COLO668 (cell line): ENCODE results near the gene CCL25.

ENCODE experiments used
- DNase-seq: peaks from one replicate; lab custom pipeline; 2025; ENCODE audit not compliant: unreplicated experiment; lab: John Stamatoyannopoulos, UW

The CCL25 gene

DNA sequence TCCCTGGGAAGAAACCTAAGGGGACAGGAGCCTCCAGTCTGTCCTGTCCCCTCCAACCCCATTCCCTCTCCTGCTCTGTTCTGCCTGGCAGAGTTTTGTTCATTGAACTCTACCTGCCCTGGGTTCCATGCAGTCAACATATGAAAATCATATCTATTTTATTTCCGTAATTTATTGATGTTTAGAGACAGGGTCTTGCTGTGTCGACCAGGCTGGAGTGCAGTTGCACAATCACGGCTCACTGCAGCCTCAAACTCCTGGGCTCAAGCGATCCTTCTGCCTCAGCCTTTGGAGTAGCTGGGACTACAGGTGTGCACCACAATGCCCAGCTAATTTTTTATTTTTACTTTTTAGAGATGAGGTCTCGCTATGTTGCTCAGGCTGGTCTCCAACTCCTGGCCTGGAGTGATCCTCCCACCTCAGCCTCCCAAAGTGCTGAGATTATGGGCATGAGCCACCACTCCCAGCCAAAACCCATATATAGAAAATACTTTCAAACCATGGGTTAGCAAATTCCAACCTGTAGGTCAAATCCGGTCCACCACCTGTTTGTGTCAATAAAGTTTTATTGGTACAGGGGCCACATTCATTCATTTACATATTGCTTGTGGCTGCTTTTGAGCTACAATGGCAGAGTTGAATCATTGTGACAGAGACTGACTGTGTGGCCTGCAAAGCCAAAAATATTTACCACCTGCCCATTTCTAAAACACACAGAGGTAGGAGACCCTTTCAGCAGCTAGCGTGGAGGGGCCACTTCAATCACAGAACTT, 57.5 kb downstream of the CCL25 start:
- DNase-seq = no peak

DNA sequence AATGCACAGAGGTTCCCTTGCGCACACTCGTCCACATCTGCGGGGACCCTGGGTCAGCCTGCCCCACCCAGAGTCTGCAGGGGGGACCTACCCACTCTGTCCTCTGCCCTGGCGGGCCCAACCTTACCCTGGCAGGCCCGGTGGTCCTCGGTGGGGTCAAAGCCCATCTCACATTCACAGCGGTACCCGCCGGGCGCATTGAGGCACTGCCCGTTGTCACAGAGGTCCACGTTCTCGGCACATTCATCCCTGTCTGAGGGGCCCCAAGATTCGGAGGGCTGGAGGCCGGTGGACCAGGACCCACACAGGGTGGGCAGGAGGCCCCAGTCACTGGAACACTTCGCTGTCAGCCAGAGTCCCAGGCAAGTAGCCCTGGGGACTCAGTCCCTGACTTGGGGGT, 58.4 kb downstream of the CCL25 start:
- DNase-seq = no peak

DNA sequence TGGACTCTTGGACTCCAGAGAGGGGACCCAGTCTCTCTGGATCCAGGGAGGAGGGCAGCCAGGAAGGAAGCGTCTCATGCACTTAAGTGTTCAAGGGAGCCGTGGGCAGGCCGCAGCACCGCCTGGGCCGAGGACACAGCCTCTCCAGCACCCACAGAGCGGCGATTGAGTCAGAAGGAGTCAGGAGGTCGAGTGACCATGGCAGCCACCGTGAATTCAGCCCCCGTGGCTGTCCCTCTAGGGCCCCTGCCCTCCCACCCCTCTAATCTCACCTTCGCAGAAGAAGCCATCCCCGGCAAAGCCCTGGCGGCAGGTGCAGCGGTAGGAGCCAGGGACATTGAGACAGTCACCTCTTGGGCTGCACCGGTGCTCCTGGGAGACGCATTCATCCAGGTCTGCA, 58.8 kb downstream of the CCL25 start:
- DNase-seq = no peak
